Osteoblast (primary cell): ENCODE results near the gene CYP4F8. TPM values are rescaled to one million over a fixed set of nuclear protein-coding genes. Genes with fewer than 3 reads are reported as not detected.

Source experiments
- DNase-seq: peaks from one replicate; pipeline ENCODE4 v3.0.0; 2011; ENCODE audit warnings: low spot score, mixed read lengths; ENCODE audit not compliant: insufficient read length; ENCODE audit errors: missing footprints
- H2AFZ ChIP-seq: 2 replicates; pipeline ENCODE4 v1.6.0; 2011; ENCODE audit warnings: mild to moderate bottlenecking, low read length
- H3K27ac ChIP-seq: 2 replicates; pipeline ENCODE4 v1.5.1; 2011; ENCODE audit warnings: mild to moderate bottlenecking, low read depth, low read length, moderate library complexity
- H3K27me3 ChIP-seq: 2 replicates; pipeline ENCODE4 v1.6.0; 2012; ENCODE audit warnings: mild to moderate bottlenecking, control low read depth, inconsistent platforms, low read length, moderate library complexity; ENCODE audit not compliant: insufficient read depth
- H3K36me3 ChIP-seq: 2 replicates; pipeline ENCODE4 v1.5.1; 2011; ENCODE audit warnings: mild to moderate bottlenecking, low read length, control low read depth, moderate library complexity; ENCODE audit not compliant: insufficient read depth
- H3K4me1 ChIP-seq: 2 replicates; pipeline ENCODE4 v1.5.1; 2011; ENCODE audit warnings: mild to moderate bottlenecking, low read length, control low read depth, moderate library complexity; ENCODE audit not compliant: insufficient read depth
- H3K4me2 ChIP-seq: 2 replicates; pipeline ENCODE4 v1.6.0; 2011; ENCODE audit warnings: mild to moderate bottlenecking, low read length; ENCODE audit not compliant: insufficient read depth
- H3K4me3 ChIP-seq: fragments of 200-600 bp; sonication (generic); 3 replicates; pipeline ENCODE4 v1.5.1; 2012; ENCODE audit warnings: mild to moderate bottlenecking, low read length, inconsistent platforms; ENCODE audit not compliant: insufficient read depth
- H3K79me2 ChIP-seq: 2 replicates; pipeline ENCODE4 v1.6.0; 2012; ENCODE audit warnings: mild to moderate bottlenecking, low read length, control low read depth, inconsistent platforms; ENCODE audit not compliant: insufficient read depth
- H3K9me3 ChIP-seq: 2 replicates; pipeline ENCODE4 v1.5.1; 2011; ENCODE audit warnings: low read depth, low read length, control low read depth
- H4K20me1 ChIP-seq: 2 replicates; pipeline ENCODE4 v1.6.0; 2012; ENCODE audit warnings: mild to moderate bottlenecking, low read length, control low read depth; ENCODE audit not compliant: insufficient read depth
- total RNA-seq: library from RNA; depleted of rRNA; stranded (reverse); fragments of >200 nt; gene quantifications from 2 replicates; pipeline ENCODE4 v1.2.3, GENCODE V29; 2012
- TF ChIP-seq, protein P1 (sequence below): IDR thresholded peaks from 2 replicates; pipeline ENCODE4 v1.5.1; 2011; ENCODE audit warnings: mild to moderate bottlenecking, low read depth, low read length, moderate library complexity; ENCODE audit errors: extremely low read depth

Gene CYP4F8
- total RNA-seq, 1 donor = not detected

DNA sequence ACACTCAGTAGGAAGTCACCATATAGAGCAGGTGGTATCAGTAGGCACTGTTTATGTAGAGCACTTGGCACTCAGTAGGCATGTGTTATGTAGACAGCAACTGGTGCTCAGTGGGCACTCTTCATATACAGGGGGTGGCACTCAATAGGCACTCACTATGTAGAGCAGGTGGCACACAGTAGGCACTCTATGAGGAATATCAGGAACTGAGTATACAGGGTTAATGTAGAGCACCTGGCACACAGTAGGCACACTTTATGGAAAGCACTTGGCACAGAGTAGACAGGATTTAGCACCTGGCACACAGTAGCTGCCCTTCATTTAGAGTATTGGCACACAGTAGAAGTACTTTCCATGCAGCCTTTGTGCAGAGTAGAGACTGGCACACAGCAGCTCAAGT is 24.6 kb downstream of the CYP4F8 start:
- no peak overlapping the region for H3K27ac ChIP-seq
- no peak for DNase-seq
- H3K4me3 ChIP-seq = no peak overlapping the region
- no peak overlapping the region for H2AFZ ChIP-seq
- no peaks in the 10 kb centered on the region for H3K27me3 ChIP-seq
- no peak overlapping the region for H3K4me2 ChIP-seq
- H3K79me2 ChIP-seq = no peaks in the 10 kb centered on the region
- TF ChIP-seq, protein P1, sequence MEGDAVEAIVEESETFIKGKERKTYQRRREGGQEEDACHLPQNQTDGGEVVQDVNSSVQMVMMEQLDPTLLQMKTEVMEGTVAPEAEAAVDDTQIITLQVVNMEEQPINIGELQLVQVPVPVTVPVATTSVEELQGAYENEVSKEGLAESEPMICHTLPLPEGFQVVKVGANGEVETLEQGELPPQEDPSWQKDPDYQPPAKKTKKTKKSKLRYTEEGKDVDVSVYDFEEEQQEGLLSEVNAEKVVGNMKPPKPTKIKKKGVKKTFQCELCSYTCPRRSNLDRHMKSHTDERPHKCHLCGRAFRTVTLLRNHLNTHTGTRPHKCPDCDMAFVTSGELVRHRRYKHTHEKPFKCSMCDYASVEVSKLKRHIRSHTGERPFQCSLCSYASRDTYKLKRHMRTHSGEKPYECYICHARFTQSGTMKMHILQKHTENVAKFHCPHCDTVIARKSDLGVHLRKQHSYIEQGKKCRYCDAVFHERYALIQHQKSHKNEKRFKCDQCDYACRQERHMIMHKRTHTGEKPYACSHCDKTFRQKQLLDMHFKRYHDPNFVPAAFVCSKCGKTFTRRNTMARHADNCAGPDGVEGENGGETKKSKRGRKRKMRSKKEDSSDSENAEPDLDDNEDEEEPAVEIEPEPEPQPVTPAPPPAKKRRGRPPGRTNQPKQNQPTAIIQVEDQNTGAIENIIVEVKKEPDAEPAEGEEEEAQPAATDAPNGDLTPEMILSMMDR = no peak
- no peaks in the 10 kb centered on the region for H3K36me3 ChIP-seq
- no peaks in the 10 kb centered on the region for H3K9me3 ChIP-seq
- H4K20me1 ChIP-seq = no peaks in the 10 kb centered on the region
- no peaks in the 10 kb centered on the region for H3K4me1 ChIP-seq

DNA sequence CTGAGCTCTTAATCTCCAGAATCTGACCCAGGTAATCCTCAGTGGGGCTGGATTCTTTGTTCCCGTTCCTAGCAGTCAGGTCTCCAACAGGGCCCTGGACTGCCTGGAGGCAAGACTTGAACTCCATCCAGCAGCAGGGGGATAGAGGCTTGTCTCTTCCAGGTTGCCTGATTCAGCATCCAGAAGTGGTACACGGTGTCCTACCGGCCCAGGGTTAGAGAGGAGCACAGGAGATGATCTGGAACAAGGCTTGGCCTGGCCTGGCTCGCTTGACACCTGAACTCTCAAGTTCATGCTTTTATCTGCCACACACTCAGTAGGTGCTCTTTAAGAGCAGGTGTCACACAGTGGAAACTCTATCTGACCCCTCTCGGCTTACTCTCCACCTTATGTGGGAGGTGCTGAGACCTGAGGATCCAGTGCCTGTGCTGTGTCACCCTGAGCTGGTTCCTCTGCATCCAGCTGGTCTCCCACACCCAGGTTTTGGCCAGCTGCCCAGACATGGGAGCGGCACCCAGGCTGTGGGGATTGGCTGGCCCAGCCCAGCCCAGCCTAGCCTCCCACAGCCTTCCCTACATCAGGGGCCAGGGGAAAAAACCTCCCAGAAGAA is 25.4 kb downstream of the CYP4F8 start, which contains the start of gene CYP4F3:
Gene CYP4F3, plus strand, starts transcription at position 604 of the 610 bp plus-strand sequence. CDS start 519 bp downstream, outside the sequence.
- TF ChIP-seq, protein P1 = no peak
- Histone ChIP-seq H2AFZ (no peak within 1 kb of the TSS), H3K27me3 (no peaks in the 10 kb centered on the region), H3K27ac (no peak within 1 kb of the TSS), H3K4me2 (no peak within 1 kb of the TSS), H3K4me3 (no peak within 1 kb of the TSS), H3K4me1 (no peaks in the 10 kb centered on the region), H3K79me2 (no peaks in the 10 kb centered on the region), H3K9me3 (no peaks in the 10 kb centered on the region), H3K36me3 (no peaks in the 10 kb centered on the region), H4K20me1 (no peaks in the 10 kb centered on the region)
- no peak for DNase-seq

DNA sequence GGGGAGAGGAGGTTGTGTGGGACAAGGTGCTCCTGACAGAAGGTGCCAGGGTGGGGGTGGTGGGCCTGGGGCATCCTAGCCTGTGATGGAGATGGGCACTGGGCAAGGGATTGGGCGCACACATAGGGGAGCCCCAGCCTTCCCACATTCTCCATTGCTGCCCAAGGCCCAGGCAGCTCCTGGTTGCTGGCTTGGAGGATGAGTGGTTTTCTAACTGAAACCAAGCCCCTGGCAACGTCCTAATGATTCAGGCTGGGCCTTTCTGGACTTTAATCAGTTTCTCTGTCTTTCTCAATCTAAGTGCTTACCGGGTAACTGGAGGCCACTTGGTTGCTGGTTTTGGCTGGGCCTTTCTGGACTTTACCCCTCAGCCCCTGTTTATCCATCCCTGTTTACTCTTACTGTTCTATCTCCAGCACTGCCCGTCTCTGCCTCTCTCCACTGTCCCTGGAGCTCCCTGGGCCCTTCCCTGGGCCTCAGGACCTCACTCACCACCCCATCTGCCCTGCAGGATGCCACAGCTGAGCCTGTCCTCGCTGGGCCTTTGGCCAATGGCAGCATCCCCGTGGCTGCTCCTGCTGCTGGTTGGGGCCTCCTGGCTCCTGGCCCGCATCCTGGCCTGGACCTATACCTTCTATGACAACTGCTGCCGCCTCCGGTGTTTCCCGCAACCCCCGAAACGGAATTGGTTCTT is 26.0 kb downstream of the CYP4F8 start:
- Histone ChIP-seq H3K27me3 (no peaks in the 10 kb centered on the region), H4K20me1 (no peaks in the 10 kb centered on the region), H3K36me3 (no peaks in the 10 kb centered on the region), H3K9me3 (no peaks in the 10 kb centered on the region), H3K4me1 (no peaks in the 10 kb centered on the region), H3K27ac (no peak overlapping the region), H2AFZ (no peak overlapping the region), H3K4me2 (no peak overlapping the region), H3K79me2 (no peaks in the 10 kb centered on the region), H3K4me3 (no peak overlapping the region)
- TF ChIP-seq, protein P1 = no peak
- DNase-seq = no peak

DNA sequence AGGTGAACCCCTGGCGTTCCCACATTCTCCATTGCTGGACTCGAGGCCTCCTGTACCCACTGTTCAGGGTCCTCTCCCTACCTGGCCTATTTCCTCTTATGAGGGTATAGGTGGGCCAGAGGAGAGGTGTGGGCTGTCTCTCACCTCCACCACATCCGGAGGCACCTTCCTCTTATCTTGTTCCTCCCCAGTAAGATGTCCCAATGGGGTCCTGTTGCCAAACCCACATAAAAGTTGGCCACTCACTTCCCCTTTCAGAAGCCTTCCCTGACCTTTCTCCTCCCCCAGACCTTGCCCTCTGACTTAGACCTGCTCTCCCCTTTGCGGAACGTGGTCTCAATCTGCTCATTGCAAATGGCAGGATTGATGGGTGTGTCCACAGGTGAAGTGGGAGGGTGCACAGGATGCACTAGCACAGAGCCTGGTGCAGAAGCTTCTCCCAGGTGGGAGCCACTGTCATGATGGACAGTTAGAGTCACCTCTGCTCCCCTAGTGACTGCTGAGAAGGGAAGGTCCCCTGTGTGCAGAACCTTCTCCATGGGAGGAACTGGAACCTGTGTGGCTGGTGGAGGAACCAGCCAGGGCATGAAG is 27.0 kb downstream of the CYP4F8 start:
- no peak for DNase-seq
- TF ChIP-seq, protein P1 = no peak
- Histone ChIP-seq H3K9me3 (no peaks in the 10 kb centered on the region), H3K4me1 (no peaks in the 10 kb centered on the region), H2AFZ (no peak overlapping the region), H3K36me3 (no peaks in the 10 kb centered on the region), H4K20me1 (no peaks in the 10 kb centered on the region), H3K27ac (no peak overlapping the region), H3K4me3 (no peak overlapping the region), H3K4me2 (no peak overlapping the region), H3K79me2 (no peaks in the 10 kb centered on the region), H3K27me3 (no peaks in the 10 kb centered on the region)
